HL-60/S4 treated with phorbol 12-myristate 13-acetate at 8.2 ng/mL for 4 days and 3 days (cell line): ENCODE results near the gene CFAP97.
"Not testable (repeated sequence)": the region's sequence is repeated elsewhere in the genome, so short reads cannot be mapped to it uniquely, and the experiment has no call there.

ENCODE experiments used
- in situ Hi-C: fragments of 300-500 bp; cut with MboI; formaldehyde crosslinking; loops from 2 replicates; pipeline ENCODE4 v1.15.0; 2022; ENCODE audit warnings: low sequenced_read_pairs

CFAP97 gene

GRCh38 chr4:185203486-185204237, at the start of gene CFAP97:
CFAP97 (minus strand) TSS chr4:185204000; CDS start chr4:185191196, 12,804 bp downstream.
- in situ Hi-C loops, result no loop called here

- in situ Hi-C loops, result no loop called here
Observed at GRCh38 chr4:185249105-185249504, 45.3 kb upstream of the CFAP97 start.

- in situ Hi-C loops, result no loop called here
Observed at GRCh38 chr4:185248393-185249039, 44.7 kb upstream of the CFAP97 start.

- in situ Hi-C loops, result no loop called here
Observed at GRCh38 chr4:185247151-185247550, 43.4 kb upstream of the CFAP97 start.

- in situ Hi-C loops, result no loop called here
Observed at GRCh38 chr4:185246453-185246852, 42.7 kb upstream of the CFAP97 start.

GRCh38 chr4:185244763-185245162, 41.0 kb upstream of the CFAP97 start:
- in situ Hi-C loops, result no loop called here

- in situ Hi-C loops, result no loop called here
Observed at GRCh38 chr4:185243879-185244278, 40.1 kb upstream of the CFAP97 start.

GRCh38 chr4:185242749-185243533, 39.1 kb upstream of the CFAP97 start:
- in situ Hi-C loops, result no loop called here

- in situ Hi-C loops, result not testable (repeated sequence)
Observed at GRCh38 chr4:185240486-185240885, 36.7 kb upstream of the CFAP97 start.

- in situ Hi-C loops, result no loop called here
Observed at GRCh38 chr4:185238750-185239149, 35.0 kb upstream of the CFAP97 start.

GRCh38 chr4:185238215-185238681, 34.4 kb upstream of the CFAP97 start:
- in situ Hi-C loops, result no loop called here

- in situ Hi-C loops, result no loop called here
Observed at GRCh38 chr4:185237175-185237574, 33.4 kb upstream of the CFAP97 start.

GRCh38 chr4:185235843-185236503, 32.2 kb upstream of the CFAP97 start:
- in situ Hi-C loops, result no loop called here

GRCh38 chr4:185235119-185235842, 31.5 kb upstream of the CFAP97 start:
- in situ Hi-C loops, result no loop called here

- in situ Hi-C loops, result no loop called here
Observed at GRCh38 chr4:185232370-185232769, 28.6 kb upstream of the CFAP97 start.

- in situ Hi-C loops, result no loop called here
Observed at GRCh38 chr4:185229021-185229818, 25.4 kb upstream of the CFAP97 start.

GRCh38 chr4:185227713-185228278, 24.0 kb upstream of the CFAP97 start:
- in situ Hi-C loops, result no loop called here

GRCh38 chr4:185227131-185227551, 23.3 kb upstream of the CFAP97 start:
- in situ Hi-C loops, result no loop called here

GRCh38 chr4:185225940-185226339, 22.1 kb upstream of the CFAP97 start:
- in situ Hi-C loops, result no loop called here
